GM12878 (cell line): ENCODE results near the gene TUBB. TPM values are rescaled to one million over a fixed set of nuclear protein-coding genes. Genes with fewer than 3 reads are reported as not detected.

Experiments used
- ATAC-seq: fragments of 200-7000 bp; cut with Tn5 transposase; 3 replicates; pipeline ENCODE4 v1.9.1; 2020; ENCODE audit warnings: mild to moderate bottlenecking, moderate library complexity
- BruUV-seq: library from RNA; stranded (reverse); fragments of 400-500 nt; replicated peaks from 2 replicates; lab custom pipeline; 2021; lab: Mats Ljungman, UMichigan
- CTCF ChIA-PET: fragments of 300-600 bp; sonication (Branson Sonifier 250); formaldehyde crosslinking; extraction: SDS; loops from one replicate; lab custom pipeline; 2021; ENCODE audit warnings: inconsistent platforms; lab: Yijun Ruan, JAX
- POLR2A ChIA-PET: fragments of 350-600 bp; formaldehyde crosslinking; extraction: SDS; loops from one replicate; lab custom pipeline; 2021; ENCODE audit warnings: inconsistent platforms; lab: Charles Lee
- RAD21 ChIA-PET: fragments of 300-600 bp; sonication (Branson Sonifier 250); formaldehyde crosslinking; loops from one replicate; lab custom pipeline; 2023; ENCODE audit warnings: antibody characterized with exemption; ENCODE audit not compliant: unreplicated experiment; lab: Charles Lee
- SMC1A ChIA-PET: fragments of 300-600 bp; sonication (Branson Sonifier 250); formaldehyde crosslinking; loops from one replicate; lab custom pipeline; 2023; ENCODE audit not compliant: unreplicated experiment, uncharacterized antibody; lab: Charles Lee
- DNase-seq: peaks from one replicate; pipeline ENCODE4 v3.0.0-alpha.2; 2011; ENCODE audit warnings: low read depth, low spot score
- FAIRE-seq: peaks from 3 replicates; lab custom pipeline; 2011; peaks lifted over from hg19 to GRCh38; lab: Jason Lieb, UNC
- H2AFZ ChIP-seq: 2 replicates; pipeline ENCODE4 v1.6.0; 2011; ENCODE audit warnings: low read depth, low read length, control low read depth; ENCODE audit not compliant: control insufficient read depth
- H3K27ac ChIP-seq: 2 replicates; pipeline ENCODE4 v1.5.1; 2011; ENCODE audit warnings: control low read depth; ENCODE audit not compliant: control insufficient read depth, insufficient read depth
- H3K27me3 ChIP-seq, 2 experiments: replicated peaks in 1 of 2; 2 replicates each; pipeline versions ENCODE4 v1.6.0 to v1.6.1; 2011; ENCODE audit warnings: low read length in 1 of 2; ENCODE audit not compliant: control insufficient read depth in 2 of 2, insufficient read depth in 2 of 2
- H3K36me3 ChIP-seq, 2 experiments: 2 replicates each; pipeline ENCODE4 v1.5.1; 2011; ENCODE audit warnings: low read length in 1 of 2; ENCODE audit not compliant: control insufficient read depth in 2 of 2, insufficient read depth in 2 of 2
- H3K4me1 ChIP-seq: 2 replicates; pipeline ENCODE4 v1.6.1; 2011; ENCODE audit warnings: mild to moderate bottlenecking, low read length, moderate library complexity, mixed read lengths; ENCODE audit not compliant: control insufficient read depth, insufficient read depth
- H3K4me2 ChIP-seq: 2 replicates; pipeline ENCODE4 v1.6.0; 2011; ENCODE audit warnings: control low read depth; ENCODE audit not compliant: control insufficient read depth, insufficient read depth
- H3K4me3 ChIP-seq: fragments of 200-600 bp; sonication (generic); 2 replicates; pipeline ENCODE4 v1.5.1; 2016
- H3K79me2 ChIP-seq: 2 replicates; pipeline ENCODE4 v1.6.0; 2011; ENCODE audit warnings: low read length; ENCODE audit not compliant: control insufficient read depth, insufficient read depth
- H3K9ac ChIP-seq: 2 replicates; pipeline ENCODE4 v1.8.0; 2011; ENCODE audit warnings: low read length, control low read depth, mixed read lengths; ENCODE audit not compliant: control insufficient read depth, insufficient read depth
- H3K9me3 ChIP-seq: replicated peaks from 3 replicates; pipeline ENCODE4 v1.5.1; 2011; ENCODE audit warnings: mild to moderate bottlenecking, low read length; ENCODE audit not compliant: control insufficient read depth, insufficient read depth
- H4K20me1 ChIP-seq: 2 replicates; pipeline ENCODE4 v1.6.0; 2011; ENCODE audit not compliant: control insufficient read depth, insufficient read depth
- ESRRA ChIP-seq: IDR thresholded peaks from 2 replicates; pipeline ENCODE4 v1.6.1; 2012; ENCODE audit warnings: mild to moderate bottlenecking, low read length, improper control_type of control experiment
- IKZF1 ChIP-seq: fragments of 450-650 bp; conservative IDR thresholded peaks from 2 replicates; pipeline ENCODE4 v1.6.1; 2017; ENCODE audit warnings: antibody characterized with exemption, mild to moderate bottlenecking
- MAX ChIP-seq: IDR thresholded peaks from 2 replicates; pipeline ENCODE4 v1.6.1; 2012; ENCODE audit warnings: low read depth, low read length, improper control_type of control experiment
- RELB ChIP-seq: fragments of 450-650 bp; IDR thresholded peaks from 2 replicates; pipeline ENCODE4 v1.6.1; 2017; ENCODE audit warnings: low read depth, mild to moderate bottlenecking, moderate library complexity
- SMAD1 ChIP-seq: fragments of 450-650 bp; IDR thresholded peaks from 2 replicates; pipeline ENCODE4 v1.6.1; 2018; ENCODE audit warnings: mild to moderate bottlenecking, low read depth; ENCODE audit not compliant: partially characterized antibody
- YY1 ChIP-seq: IDR thresholded peaks from 2 replicates; pipeline ENCODE4 v1.6.1; 2011; ENCODE audit warnings: low read depth, mild to moderate bottlenecking, low read length
- WGBS: methylation state at CpG from one replicate; pipeline ENCODE4 v1.1.6; 2016; ENCODE audit warnings: low lambda C conversion rate; ENCODE audit not compliant: insufficient replicate concordance, insufficient coverage; ENCODE audit errors: missing lambda C conversion rate; 5-methylcytosine and 5-hydroxymethylcytosine counted together
- in situ Hi-C: fragments of 300-500 bp; cut with MboI; formaldehyde crosslinking; loops from 9 replicates; pipeline ENCODE4 v1.14.3; 2018; ENCODE audit warnings: mixed read lengths
- intact Hi-C: fragments of 100-400 bp; cut with micrococcal nuclease; formaldehyde crosslinking; loops from one replicate; pipeline ENCODE4 v1.14.2; 2022; ENCODE audit not compliant: unreplicated experiment
- polyA plus RNA-seq, 11 experiments: library from polyadenylated mRNA; depleted of rRNA in 4 of 11; unstranded in 6 of 11; stranded (reverse) in 5 of 11; fragments of >200 nt; fragmentation: Nextera tagmentation in 4 of 11; fragmentation: Illumina TruSeq in 1 of 11; extraction: Ambion mirVana in 4 of 11; extraction: Trizol in 1 of 11; gene quantifications; 1 replicate in 1 of 11; 2 replicates in 10 of 11; pipeline versions ENCODE4 v1.2.1 to v1.2.3, GENCODE V29; 2011 to 2016; ENCODE audit warnings: inconsistent platforms in 2 of 11, missing spikeins in 2 of 11, low read depth in 1 of 11
- total RNA-seq, 4 experiments: library from RNA; depleted of rRNA in 3 of 4; stranded (reverse); fragments of >200 nt in 3 of 4; fragmentation: Illumina TruSeq in 1 of 4; extraction: Trizol in 1 of 4; gene quantifications; 2 replicates each; pipeline versions ENCODE4 v1.2.1 to v1.2.3, GENCODE V29; 2013 to 2021

The TUBB gene
- total and polyA plus RNA-seq, 10 of the 15 experiments (the other 5 are each of a cell fraction or from before 2014, with no cell fraction given): 1,039 to 3,052 (median 1,656) TPM

GRCh38 chr6:30747300-30747687 lies 27.1 kb downstream of the TUBB start:
- CTCF ChIA-PET: interaction anchor here (0.9 to 3.0 kb wide), 11 partner anchors 7 to 130 kb away, joined by 3 to 18 read pairs (median 6); no protein-coding TSS in a partner anchor
- no peaks in the 10 kb centered on the region for H4K20me1 ChIP-seq
- no peak for ATAC-seq
- H3K4me2 ChIP-seq: no peak overlapping the region
- no peak for TF ChIP-seq RELB
- no peak for TF ChIP-seq ESRRA
- TF ChIP-seq SMAD1: no peak
- no peak for TF ChIP-seq YY1
- no peak for TF ChIP-seq MAX
- TF ChIP-seq IKZF1: no peak
- TF ChIP-seq, all 136 proteins: peak for 0
- no peak overlapping the region for H2AFZ ChIP-seq
- no peak overlapping the region for H3K9ac ChIP-seq
- WGBS: 93% methylated on average over 1 of the region's 1 CpG
- H3K4me3 ChIP-seq: no peak overlapping the region
- BruUV-seq: no TSS peak
- RAD21 ChIA-PET: interaction anchor here (1.4 to 2.3 kb wide), 7 partner anchors 9 to 167 kb away, joined by 3 to 8 read pairs (median 5); partner anchors contain the start of gene VARS2
- in situ Hi-C loops: no loop called here
- no peaks in the 10 kb centered on the region for H3K27me3 ChIP-seq
- no peak overlapping the region for H3K27ac ChIP-seq
- peaks cover 6% of the 10 kb centered on the region for H3K4me1 ChIP-seq
- no peaks in the 10 kb centered on the region for H3K9me3 ChIP-seq
- POLR2A ChIA-PET: interaction anchor here (0.7 to 2.9 kb wide), 6 partner anchors 9 to 70 kb away, joined by 3 to 21 read pairs (median 4); no protein-coding TSS in a partner anchor
- SMC1A ChIA-PET: interaction anchor here (0.9 to 2.6 kb wide), 11 partner anchors 8 to 81 kb away, joined by 3 to 16 read pairs (median 5); no protein-coding TSS in a partner anchor
- peaks cover 16% of the 10 kb centered on the region for H3K79me2 ChIP-seq
- FAIRE-seq: no peak
- DNase-seq: no peak
- intact Hi-C loops: no loop called here
- H3K36me3 ChIP-seq: no peaks in the 10 kb centered on the region; a peak in 1 of 4 replicates
